ENCODE measurements around the gene CCL1.
A peak's percentile ranks its signal among the peaks of the same experiment; 100 is the strongest.

The CCL1 gene

DNA sequence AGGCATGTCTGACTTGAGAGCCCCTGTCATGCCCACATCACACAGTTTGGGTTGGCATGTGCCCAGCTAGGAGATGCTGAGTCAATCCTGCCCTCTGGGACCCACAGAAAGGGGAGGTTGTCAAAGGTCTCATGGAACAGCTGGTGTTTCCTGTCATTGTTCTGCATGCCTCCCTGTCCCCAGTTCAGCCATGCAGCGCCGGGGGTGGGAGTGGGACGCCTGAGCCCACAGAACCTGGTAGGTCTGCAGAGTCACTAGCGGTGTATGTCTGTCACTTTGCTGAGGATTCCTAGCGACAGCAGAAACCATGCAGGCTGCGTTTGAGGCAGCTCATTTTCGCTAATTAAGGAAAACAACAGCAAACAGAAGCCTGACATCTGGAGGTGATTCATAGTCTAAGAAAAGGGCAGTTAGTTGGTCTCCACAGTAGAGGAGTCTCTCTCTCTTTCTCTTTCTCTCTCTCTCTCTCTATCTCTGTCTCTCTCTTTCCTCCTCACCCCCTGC, 19.6 kb upstream of the CCL1 start:
- DNase-seq: peak in 1 of 2 donors; percentile 99

DNA sequence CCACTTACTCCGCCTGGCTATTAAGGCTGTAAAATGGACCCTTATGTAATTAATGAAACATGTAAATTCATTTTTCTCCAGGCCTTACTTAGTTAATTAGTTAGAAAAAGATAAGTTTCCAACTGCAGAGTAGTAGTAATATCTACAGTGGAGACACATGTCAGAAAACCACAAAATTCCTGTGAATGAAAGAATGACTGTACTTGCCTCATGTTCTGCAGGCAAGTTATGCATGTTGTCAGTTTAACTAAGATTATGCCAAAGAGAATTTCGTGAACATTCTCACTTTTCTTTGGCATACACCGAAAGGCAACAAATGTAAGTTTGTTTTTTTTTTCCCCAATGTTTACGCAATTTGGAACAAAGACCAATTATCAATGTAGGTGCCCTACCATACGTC, 16.8 kb upstream of the CCL1 start:
- DNase-seq: no peak

DNA sequence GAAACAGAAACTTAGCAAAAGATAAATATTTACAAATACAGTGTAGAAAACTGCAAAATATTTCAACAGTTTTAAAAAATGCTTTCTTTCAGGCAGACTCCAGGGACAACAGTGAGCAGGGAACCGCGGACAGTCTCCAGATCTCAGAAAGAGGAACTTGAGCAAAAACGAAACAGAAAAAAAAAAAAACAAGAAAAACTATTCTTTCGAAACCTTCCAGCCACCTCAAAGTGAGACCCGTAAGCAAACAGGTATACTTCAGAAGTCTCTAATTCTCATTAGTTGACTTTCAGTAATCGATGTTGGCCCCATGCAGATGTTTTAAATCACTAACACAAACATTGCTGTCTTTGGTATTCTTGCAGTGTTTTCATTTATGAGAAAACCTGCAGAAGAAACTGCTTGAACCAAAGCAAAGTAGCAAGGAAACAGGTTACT, 15.7 kb upstream of the CCL1 start:
- peak in 1 of 2 donors; percentile 77 for DNase-seq

DNA sequence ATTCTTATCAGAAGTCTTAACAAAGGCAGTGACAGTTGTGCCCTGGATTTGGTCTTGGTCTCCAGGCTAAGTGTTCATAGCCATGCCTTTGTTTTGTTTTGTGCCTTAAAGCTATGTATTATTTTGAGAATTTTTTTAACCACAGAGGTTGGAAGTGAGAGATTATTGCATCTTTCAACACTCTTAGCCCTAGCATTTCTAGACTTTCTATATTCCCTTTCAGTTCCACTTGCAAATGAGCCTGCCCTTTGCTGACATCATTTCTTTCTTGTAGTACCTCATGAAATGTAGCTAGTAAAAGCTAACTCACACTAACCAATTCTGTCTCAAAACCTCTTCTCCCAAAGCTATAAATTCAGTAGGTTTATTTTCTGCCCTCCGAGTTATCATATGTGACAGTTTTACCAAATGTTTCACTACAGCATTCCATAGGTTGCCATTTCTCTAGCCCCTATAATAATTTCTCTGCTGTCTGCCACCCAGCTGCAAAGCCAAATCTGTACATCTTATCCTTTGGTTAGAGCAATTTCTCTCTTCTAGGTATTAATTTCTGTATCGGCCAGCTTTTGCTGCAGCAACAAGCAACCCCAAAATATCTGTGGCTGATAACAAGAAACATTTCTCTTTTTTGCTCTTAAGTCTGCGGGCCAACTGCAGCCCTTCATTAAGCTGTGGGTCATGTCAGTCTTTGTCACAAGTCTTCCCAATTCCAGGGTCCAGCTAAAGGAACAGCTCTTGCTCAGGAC, 14.2 kb upstream of the CCL1 start:
- DNase-seq: no peak

DNA sequence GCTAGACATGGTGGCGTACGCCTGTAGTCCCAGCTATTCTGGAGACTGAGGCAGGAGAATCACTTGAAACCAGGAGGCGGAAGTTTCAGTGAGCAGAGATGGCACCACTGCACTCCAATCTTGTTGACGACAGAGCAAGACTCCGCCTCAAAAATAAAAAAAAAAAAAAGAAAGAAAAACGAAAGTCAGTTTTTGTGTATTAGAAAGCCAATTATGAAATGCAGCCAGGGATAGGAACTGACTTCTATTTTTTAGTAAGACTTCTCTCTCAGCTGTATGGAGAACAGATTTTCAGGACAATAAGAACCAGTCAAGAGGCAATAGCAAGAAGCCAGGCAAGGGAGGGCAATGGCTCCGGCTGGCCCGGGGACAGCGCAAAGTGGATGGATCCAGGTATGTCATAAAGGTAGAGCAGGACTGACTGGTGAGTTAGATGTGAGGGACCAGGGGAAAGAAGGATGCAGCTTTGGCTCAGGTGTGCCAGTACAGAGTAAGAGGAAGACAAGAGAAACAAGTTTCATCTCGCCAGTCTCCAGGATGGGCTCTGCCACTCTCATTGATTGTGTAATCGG, 12.5 kb upstream of the CCL1 start:
- DNase-seq: no peak

DNA sequence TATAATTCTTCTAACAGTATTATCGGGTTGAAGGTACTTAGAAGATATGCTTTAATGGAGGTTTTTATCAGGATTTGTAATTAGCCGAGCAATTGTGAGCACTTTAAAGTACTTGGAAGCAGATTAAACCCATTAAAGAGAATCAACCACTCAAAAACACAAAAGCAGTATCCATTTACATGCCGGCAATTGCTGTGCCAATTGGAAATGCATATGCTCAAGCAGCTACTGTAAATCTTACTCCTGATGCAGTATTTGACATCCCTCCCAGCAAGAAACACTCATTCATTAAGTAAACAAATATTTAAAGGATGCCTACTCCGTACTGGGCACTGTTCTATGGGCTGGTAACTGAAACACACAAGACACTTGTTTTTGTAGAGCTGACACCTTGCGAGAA, 11.4 kb upstream of the CCL1 start:
- DNase-seq: no peak

DNA sequence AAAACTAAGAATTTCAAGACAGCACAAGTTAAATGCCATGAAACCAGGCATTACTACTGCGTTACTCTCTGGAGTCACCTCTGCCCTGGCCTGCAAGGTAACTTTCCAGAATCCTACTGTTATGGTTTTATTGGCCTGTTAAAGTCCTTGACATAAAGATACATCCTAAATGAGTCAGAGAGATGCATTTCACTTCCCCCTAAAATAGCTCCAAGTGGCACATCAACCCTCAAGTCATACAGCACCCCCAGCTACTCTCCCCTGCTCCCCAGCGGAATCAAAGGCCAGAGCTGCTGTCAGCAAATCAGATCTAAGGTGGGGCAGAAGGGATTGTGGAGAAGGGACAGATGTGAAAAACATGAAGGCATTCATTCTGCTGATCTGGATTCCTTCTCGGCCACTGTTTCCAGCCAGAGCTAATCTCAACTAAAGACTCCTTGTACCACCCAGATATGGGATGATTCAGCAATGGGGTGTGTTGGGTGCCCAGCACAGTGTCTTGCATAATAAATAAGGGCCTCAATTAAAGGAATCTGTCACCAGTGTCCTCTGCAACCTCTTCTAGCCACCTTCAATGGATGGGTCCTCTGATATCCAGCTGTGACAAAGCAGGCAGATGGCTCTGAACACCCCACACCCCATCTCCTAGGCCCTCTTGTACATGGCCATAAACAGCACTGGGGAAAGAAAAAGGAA, 8.5 kb upstream of the CCL1 start:
- peak in 1 of 2 donors; percentile 42 for DNase-seq

DNA sequence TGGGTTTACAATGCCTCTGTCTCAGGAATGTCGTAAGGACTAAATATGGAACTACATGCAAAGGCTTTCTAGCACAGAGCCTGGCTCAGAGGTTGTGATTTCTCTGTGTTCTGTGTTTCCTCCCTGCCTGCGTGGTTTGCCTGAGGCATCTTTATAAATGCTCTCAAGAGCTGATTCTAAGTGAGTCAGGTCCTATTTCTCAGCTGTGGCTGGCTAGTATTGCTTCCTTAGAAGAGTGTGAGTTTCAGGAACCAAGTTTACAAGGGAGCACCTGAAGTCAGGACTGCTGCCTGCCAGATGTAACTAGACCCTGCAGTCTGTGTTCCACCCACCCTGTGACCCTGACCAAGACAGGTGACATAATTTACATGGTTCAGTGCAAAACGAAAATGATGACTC, 8.0 kb upstream of the CCL1 start:
- peak in 1 of 2 donors; percentile 30 for DNase-seq

DNA sequence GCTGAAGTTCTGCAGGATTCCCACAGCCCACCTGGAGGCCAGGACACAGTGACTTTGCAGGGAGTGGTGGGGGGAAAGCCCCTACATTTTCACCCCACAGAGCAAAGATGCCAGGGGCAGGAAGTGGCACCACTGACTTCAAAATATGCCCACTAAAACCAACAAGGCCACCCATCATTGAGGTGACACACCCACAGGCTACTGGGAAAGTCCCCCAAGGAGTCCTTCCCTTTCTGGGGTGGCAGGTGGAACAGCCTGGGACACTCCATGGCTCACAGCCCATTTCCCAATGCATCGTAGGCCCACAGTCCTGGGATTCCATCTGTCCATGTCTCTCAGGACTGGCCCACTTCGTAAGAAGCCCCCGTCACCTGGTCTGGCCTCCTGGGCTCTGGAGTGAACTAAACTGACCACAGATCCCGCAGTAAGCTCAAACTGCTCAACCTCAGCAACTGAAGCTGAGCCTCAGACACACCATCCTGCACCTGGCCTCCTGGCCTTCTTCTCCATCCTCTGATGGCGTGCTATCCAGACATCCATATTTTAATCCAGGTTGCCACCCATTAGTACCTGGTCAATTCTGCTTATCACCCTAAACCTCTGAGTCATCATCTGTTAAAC, 7.5 kb upstream of the CCL1 start:
- DNase-seq: no peak

DNA sequence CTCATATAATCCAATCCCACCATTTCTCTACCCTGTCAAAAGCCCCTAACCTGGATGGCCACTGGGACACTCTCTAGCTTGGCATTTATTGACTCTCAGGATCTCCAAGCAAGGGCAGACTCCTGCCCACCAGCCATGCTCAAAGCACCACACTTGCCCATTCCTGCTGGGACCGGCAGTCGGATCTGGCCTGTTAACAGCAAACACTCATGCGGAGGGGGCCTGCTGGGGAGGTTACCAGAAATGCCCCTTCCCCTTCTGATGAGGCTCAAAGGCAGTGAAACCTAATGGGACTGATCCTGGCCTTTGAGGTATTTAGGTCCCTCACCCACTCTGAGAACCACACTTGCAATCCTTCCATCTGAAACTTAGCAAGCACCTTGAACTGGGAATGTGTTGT, 6.5 kb upstream of the CCL1 start:
- DNase-seq: no peak

DNA sequence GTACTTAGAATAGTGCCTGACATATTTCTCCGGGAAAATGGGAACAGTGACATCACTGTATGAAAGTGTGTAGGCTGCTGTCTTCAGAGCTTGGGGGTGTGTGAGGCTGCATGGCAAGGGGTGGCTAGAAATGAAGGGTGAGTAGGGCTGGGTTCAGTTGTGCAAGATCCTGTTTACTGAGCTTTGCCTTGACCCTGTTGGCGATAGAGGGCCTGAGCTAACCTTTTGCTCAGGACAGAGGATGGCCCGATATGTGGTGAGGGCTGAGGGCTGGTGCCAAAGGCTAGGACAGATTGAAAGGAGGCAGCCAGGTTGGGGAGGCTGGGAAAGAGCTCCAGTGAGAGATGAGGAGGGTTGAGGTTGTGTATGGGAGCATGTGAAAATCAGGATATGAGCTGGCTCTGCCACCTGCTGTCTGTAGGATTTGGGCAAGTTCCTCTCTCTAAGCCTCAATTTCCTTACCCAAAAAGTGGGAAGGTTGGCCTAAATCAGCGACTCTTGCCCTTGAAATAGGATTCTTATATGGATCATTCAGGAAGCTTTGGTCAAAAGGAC, 6.0 kb upstream of the CCL1 start:
- no peak for DNase-seq

DNA sequence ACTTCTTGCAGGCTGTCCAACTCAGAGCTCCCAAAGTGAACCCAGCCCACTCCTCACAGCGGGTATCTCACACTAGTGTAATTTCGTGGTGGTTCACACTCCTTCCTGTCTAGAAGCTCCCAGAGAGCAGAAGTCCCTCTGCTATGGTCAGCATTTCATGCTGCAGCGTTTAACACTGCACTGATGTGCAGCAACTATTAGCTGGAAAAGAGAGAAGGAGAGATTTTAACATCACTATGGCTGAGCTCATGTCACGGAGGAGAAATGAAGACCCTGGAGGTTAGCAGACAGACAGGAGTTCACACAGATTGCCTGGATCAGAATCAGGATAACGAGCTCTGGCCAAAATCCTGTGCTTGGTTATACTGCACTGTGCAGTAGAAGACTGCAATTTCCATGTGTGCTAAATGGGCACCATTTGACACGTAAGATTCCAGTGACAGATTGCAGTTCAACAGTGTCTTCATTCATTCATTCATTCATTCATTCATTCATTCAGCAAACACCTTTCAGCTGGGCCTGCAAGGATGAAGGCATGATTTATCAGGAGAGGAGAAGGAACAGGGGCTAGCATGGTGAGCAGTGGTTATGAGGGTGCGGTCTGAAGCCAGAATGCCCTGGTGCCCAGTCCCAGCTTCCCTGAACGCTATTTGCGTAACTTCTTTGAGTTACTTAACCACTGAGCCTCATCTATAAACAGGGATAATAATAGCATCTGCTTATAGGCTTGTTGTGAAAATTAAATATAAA, 5.3 kb upstream of the CCL1 start:
- DNase-seq: no peak

DNA sequence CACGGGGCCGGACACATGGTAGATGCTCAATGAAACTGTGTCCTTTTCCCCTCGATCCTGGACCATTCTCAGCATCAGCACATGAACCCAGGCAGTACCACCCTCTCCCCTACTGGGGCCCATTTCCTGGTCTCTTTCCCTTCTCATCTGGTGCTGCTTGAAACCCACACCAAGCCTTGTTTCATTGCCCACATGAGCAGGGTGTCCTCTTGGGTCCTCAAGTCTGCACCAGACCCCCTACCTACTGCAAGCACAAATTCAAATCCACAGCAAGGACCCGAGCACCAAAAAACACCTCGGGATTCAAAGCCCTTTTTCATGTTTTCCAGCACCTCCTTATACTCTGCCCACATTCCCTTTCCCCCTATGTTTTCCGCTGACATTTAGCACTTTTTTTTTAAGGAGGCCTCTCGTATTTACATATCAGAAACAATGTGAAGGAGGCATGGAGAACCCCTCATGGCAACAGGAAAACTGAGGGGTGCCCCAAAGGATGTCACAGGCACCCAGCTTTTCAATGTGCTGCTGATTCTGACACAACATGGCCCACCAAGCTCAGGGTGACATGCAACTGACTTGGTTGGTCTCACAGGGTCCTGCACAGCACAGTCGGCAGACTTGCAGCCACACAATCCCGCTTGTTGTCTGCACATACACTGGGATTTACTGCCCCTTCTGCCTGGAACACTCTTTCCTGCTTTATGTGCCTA, 4.6 kb upstream of the CCL1 start:
- no peak for DNase-seq

DNA sequence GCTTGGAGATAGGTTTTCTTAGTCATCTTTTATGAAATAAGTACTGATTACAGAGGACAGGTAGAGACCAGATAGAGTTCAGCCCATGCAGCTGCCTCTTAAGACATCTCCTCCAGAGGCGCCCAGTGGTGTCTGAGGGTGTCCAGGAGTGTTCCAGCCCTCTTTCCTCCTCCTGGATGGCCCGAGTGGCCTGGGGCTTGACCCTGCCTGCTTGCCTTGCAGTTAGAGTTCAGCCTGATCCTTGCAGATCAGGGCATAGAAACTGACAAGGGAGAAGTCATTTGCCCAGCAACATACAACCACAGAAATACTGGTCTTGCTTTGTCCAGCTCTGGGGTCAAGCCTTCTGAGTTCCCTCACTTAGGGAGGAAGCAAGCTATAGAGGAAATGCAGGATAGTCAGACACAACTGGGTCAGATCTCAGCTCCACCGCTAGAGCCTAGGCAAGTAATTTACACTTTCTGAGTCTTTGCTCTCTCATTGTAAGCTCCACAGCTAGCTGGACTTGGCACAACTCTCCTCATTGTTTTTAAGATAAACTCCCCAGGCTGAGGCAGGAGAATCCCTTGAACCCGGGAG, 3.6 kb upstream of the CCL1 start:
- DNase-seq: no peak

DNA sequence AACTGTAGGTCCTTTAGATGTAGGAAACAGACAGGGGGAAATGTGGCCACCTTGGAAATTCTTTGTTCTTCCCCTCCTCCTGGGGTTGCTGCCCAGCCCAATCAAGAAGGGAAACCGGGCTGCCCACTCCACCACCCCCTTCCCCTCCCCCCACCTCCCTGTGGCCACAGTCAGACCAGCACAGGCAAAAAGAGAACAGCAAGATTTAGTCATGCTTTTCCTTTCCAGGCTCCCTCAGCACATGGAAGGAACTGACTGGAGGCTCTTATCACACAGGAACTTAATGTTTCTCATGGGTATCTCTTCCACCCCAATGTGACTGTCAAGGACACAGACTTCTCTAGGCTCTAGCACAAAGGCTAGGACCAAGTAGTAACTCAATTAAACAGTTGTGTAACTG, 3.0 kb upstream of the CCL1 start:
- peak in 1 of 2 donors; percentile 51 for DNase-seq

DNA sequence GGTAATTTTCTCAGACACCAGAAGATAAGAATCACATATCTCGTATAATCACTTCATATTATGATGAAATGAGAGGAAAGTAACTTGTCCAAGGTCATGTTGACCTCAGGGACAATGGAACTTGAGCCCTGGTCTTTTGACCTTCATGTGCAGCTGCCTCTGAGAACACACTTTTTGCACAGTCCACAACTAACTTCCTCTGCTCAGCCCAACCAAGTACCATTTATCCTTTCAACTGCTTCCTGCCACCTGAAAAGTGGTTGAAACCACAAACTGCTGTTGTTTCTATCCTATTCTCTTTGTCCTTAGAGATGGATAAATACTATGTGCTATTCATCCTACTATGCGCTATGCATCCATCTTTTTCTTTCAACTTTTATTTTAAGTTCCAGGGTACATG, 2.3 kb upstream of the CCL1 start:
- peak in 1 of 2 donors; percentile 60 for DNase-seq

DNA sequence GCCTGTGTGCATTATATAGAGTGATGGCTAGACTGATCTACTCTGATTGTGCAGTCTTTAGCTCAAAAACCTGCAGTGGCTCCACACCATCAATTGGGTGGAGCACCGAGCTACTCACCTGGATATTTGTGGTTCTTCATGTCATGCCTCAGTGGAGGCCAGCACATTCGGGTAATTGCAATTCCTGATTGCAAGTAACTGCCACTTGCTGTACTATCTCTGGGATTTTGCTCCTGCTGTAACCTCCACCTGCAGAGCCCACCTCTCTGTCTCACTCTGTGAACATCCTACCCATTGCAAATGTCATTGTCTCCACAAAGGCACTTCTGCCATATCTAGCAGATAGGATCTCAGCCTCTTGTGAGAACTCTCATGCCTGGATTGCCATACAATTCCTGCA, 1.7 kb upstream of the CCL1 start:
- DNase-seq: no peak

DNA sequence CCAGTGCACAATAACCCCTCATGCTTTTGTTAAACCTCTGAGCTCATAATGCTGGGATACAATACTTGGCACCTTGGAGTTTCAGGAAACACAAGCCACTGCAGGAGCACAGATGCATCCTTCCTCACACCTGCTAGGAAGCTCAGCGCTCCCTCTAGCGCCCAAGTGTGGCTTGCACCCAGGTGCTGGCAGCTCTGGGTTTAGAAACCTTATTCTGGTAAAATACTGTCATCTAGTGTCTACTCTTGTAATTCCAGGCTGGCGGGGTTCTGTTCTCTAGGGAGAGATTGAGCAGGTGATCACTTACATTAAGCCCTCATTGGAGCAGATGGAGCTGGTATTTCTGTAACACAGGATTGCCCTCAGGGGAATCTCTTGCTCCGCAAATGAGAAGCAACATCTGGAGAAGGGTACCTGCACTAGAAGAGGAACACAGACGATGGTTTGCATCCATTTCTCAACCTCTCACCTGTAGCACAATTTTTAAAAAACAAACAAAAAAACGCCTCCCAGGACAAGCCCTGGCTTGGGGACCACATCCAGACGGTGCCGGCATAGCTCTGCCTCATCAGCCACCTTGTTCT, 1.5 kb downstream of the CCL1 start:
- DNase-seq: peak; percentile 30 to 88

DNA sequence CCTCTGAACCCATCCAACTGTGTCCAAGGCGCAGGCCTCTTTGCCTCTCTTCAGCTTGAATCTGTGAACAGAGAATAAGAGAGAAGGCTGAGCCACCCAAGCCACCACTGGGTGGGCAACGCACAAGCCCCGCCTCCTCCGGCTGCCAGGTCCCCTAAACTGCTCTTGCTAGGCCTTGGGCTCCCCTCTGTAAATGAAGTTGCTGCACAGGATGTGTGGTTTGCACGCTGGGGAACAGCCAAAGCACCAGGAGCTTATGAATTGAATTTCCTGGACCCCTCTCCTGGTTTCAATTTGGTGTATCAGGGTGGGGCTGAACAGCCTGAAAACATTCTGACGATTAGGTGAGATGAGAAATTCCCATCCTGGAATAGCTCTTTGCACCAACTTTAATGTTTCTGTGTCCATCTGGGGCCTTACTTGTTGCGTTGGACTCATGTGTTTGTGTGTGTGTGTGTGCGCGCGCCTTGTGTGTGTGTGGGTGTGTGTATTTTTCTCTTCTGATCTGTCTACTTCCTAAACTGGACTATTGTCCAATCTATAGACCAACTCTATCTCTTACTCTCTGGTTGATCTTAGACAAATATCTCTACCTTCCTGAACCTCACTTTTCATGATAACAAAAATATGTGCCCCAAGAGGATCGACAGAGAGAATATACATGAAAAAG, 2.3 kb downstream of the CCL1 start:
- no peak for DNase-seq

DNA sequence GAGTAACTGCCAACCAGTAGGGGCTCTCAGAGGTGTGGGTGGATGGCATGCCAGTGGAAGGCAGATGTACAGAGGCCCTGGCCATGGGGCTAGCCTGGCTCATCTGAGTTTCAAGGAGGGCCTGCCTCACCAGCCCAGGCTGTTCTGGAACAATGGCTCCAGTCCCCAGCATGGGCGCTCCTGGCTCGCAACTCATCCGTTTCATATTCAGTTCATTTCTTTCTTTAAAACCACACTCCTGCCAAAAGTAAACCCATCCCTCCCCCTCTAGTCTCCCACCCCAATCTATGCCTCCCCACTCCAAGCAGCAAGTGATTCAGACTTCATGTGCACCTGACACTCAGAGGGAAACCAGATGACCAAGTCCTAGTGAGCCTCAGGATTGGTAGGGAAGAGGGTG, 4.4 kb downstream of the CCL1 start:
- no peak for DNase-seq

DNA sequence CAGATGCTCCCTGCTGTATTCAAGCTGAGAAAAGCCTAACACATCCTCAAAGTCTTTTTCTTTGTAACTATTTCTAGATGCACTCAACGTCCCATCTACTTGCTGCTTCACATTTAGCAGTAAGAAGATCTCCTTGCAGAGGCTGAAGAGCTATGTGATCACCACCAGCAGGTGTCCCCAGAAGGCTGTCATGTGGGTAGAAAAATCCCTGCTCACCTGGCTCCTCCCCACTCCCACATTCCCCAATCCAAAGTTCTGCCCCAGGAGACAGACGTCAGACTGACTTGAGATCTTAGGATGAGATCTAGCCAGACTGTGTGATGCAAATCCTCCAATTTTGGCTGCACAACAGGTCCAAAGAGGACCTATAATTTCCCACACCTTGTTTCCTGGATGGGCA, 5.6 kb downstream of the CCL1 start:
- DNase-seq: no peak
